Myocyte (in vitro differentiated cells): ENCODE measurements around the gene TJP3. TPM values are rescaled to one million over a fixed set of nuclear protein-coding genes. Genes with fewer than 3 reads are reported as not detected.

ENCODE experiments used
- DNase-seq: peaks from one replicate; pipeline ENCODE4 v3.0.0-alpha.2; 2012; ENCODE audit warnings: low read depth
- total RNA-seq: library from RNA; depleted of rRNA; stranded (reverse); fragments of >200 nt; gene quantifications from 2 replicates; pipeline ENCODE4 v1.2.3, GENCODE V29; 2014

TJP3 gene
- total RNA-seq, 1 donor from 2014 or later, result not detected

DNA sequence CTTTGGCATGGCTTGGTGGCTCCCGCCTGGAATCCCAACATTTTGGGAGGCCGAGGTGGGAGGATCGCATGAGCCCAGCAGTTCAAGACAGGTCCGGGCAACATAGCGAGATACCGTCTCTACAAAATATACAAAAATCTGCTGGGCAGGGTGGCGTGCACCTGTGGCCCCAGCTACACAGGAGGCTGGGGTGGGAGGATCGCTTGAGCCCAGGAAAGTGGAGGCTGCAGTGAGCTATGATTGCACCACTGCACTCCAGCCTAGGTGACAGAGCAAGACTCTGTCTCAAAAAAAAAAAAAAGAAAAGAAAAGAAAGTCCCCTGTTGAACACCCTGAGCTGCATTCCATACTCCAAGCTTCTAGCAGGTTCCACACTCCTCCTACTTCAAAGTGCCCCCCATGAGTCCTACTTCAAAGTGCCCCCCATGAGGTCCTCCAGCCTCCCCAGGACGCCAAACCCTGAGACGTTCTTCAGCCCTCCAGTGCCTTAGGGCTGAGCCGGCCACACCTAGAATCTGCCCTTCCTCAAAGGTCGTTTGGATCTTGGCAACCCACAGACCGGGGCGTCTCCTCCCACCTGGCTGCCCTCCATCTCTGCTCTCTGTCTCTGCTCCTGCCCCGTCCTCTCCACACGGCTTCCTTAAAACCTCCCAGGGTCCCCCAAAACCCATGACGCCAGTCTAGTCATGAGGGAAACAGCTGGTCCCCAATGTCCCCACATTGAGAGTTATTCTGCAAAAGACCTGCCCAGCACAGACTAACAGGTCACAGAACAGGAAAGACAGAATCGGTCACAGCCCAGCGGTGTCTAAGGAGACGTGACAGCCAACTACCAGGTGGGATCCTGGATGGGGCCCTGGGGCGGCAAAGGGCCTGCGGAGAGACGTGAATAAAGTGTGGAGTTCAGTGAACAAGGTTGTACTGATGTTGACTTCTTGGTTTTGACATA lies 4.8 kb downstream of the TJP3 start:
- no peak for DNase-seq

DNA sequence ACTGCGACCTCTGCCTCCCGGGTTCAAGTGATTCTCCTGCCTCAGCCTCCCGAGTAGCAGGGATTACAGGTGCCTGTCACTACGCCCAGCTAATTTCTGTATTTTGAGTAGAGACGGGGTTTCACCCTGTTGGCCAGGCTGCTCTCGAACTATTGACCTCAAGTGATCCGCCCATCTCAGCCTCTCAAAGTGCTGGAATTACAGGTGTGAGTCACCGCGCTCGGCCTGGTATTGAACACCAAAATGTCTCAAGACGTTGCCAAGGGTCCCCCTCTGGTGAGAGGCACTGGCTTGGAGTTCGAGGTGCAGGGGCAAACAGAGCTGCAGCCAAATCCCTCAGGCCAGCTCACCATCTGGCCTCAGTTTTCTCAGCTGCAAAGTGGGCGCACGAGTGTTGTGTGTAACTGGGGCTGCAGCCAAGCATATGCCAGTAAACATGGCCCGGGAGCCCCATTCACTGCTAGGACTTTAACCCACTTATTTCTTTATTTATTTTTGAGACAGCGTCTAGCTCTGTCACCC lies 8.0 kb downstream of the TJP3 start:
- DNase-seq, result no peak

DNA sequence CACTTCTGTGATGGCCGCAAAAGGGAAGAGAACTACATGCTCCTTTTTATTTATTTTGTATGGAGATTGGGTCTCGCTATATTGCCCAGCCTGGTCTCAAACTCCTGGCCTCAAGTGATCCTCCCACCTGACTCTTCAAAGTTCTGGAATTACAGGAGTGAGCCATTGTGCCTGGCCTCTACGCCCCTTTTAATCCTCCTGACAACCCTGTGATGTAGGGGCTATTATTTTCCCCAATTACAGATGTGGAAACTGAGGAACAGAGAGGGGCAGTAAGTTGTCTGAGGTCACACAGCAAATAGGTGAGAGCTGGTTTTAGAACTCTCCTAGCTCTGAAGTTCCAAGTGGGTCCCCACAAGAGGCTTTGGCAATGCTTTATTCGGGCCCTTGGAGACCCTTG lies 11.7 kb downstream of the TJP3 start:
- DNase-seq, result no peak

DNA sequence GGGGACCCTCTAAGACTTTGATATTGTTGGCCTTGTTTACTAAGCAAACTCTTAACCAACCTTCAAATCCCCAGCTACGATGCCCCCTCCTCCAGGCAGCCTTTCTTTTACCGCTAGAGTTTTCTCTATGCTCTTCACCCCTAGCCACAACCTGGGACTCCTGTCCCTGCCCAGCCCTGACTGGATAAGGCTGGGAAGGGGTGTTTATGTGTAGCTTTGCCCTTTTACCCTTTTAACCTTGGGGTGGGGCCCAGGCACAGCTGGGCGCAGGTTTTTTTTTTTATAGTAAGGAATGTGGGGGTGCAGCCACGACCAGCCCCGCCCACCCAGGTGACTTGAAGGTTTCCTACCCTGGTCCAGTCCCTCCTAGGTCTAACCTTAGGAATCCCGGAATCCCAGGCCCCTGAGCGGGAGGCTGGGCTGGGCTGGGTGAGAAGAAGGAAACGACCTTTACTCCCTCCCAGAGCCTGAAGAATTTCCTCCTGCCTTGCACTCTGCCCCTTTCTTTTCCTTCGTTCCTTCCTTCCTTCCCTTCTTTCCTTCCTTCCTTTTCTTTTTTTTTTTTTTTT lies 12.2 kb downstream of the TJP3 start:
- DNase-seq, result no peak

DNA sequence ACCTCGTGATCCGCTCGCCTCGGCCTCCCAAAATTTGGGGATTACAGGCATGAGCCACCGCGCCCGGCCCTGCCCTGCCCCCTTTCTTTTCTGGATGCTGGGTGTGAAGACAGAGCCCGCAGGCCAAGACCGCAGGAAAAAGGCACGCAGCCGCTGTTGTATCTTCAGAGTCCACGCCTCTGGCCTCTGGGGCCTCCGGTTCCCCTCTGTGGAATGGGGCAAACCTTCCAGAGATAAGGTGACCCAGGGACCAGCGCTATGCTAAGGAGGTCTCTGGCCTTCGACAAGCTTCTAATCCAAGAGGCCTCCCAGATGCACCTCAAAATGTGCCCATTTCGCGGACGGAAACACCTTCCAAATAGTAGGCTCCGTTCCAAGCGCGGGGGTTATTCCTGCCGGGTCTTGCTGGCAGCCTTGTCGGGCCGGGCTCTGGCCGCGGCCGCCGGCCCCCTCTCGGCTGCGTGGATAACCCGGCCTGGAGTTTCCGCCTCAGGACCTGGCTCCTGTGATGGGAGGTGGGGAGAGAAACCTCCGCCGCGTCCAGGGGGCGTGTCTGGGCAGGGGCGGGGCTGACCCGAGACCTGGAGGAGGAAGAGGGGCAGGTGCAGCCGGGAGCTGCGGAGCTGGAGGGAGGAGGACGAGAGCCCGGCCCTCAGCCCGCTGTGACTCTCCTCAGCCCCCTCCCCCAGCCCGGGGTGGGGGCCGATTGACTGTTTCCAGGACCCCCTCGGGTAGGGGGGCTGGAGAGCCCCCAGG lies 13.1 kb downstream of the TJP3 start:
- DNase-seq, result peak; percentile 78

DNA sequence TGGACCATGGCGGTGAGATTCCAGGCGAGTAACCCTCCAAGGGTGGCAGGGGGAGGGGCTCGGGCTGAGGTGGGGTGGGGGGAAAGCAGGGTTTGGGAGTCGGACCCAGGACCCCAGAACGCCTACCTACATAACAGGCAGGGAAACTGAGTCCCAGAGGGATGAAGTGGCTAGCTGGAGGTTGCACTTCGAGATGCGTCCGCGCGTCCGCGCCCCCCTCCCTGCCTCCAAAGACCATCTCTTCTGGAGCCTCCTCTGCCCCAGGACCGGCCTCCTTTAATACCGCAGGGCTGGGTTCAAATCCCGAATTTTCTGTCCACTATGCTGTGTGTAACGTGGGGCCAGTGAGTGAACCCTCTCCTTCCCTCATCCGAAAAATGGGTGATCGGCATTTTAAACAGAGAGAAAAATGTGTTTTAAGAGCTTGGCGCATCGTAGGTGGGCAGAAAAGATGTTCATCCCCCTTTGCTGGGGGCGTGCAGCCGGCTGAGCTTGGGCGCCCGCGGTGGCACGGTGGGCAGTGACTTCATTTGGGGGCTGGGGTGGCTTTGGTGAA lies 13.8 kb downstream of the TJP3 start:
- no peak for DNase-seq

DNA sequence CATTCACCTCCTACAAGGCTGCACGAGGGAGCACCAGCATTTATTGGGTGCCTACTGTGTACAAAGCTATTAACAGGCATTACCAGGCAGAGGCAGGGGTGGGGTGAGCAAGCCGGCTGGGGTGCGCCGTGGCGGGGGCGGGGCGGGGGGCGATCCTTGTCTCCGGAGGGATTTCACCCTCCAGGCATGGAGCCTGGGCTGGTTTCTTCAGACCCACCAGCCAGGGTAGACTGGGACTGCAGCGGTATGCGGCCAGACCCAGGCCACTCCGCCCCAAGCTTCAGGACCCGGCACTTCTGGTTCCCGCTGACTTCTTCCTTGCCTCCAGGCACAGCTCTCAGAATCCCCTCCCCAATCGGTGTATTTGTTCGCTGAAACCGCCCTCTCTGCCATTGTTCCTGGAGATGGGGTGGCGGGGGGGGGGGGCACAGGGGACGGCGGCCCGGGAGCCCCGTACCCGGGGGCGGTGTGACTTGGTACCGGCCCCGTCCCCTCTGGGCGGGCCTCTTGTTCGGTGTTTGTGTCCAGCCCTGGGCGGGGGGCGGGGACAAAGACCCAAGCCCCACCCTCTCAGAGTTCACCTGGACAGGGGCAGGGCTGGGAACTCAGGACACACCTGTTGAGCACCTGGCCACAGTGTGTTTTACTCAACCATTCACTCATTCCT lies 14.4 kb downstream of the TJP3 start:
- DNase-seq, result no peak

DNA sequence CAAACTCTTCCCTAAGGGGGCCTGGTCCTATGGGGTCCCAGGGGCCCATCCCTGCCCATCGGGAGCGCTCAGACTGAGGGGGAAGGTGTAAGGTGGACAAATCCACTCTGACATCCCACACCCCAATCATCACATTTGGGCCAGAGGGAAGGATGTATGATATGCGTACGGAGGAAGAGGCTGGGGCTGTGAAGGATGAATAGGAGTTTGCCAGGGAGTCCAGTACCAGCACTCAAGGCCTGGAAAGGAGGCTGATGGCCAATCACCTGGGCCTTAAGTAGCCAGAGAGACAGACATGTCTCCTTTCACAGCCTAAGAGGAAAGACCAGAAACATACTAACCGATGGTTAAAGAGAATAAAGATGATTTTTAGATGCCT lies 14.9 kb downstream of the TJP3 start:
- DNase-seq, result no peak

DNA sequence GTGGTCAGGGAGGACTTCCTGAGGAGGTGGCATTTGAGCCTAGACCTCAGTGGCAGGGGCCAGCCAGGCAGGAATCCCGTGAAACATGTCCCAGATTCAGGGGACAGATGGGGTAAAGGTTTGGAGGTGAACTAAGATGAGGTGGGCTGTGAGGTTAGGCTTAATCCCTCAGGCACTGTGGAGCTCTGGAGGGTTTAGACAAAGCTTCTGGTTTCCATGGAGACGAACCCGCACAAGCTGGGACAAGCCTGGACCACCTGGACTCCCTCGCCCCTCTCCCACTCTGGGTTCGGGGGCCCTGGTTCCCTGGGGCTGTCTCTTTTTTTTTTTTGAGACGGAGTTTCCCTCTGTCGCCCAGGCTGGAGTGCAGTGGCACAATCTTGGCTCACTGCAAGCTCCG lies 15.7 kb downstream of the TJP3 start:
- DNase-seq, result no peak

DNA sequence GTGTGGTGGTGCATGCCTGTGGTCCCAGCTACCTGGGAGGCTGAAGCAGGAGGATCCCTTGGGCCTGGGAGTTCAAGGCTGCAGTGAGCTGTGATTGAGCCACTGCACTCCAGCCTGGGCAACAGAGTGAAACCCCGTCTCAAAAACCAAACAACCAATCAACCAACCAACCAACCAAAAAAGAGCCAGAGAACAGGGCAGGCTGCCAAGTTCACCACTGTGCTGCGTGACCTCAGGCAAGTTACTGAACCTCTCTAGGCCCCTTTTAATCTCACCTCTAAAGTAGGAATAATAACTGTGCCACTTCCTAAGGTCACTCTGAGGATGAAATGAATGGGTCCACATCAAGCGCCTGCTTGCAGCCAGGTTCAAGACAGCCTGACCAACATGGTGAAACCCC lies 16.9 kb downstream of the TJP3 start:
- DNase-seq, result no peak

DNA sequence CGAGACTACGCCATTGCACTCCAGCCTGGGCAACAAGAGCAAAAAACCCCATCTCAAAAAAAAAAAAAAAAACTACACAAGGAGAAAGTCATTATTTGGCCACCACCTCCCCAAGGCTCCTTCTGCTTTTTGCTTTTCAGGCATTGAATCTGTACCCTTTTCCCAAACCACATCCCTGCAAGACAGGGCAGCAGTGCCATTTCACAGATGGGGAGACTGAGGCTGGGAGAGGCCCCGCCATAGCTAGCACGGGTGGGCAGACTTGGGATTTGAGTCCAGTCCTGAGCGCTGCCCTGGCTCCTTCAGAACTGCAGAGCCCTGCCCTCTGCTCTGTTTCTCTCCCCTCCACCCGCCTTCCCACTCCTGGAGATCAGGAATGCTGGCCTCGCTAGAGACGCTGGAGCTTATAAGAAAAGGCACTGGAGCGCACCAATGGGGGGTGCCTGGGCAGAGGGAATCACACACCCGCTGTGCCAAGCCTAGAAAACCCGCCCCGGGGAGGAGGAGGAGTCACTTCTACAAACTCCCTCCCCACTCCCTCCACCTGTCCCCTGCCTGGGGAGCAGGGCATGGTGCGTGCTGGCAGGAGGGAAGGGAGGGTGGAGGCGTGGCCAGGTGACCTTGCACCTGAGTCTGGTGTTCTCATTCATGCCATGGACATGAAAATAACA lies 17.6 kb downstream of the TJP3 start:
- DNase-seq, result no peak

DNA sequence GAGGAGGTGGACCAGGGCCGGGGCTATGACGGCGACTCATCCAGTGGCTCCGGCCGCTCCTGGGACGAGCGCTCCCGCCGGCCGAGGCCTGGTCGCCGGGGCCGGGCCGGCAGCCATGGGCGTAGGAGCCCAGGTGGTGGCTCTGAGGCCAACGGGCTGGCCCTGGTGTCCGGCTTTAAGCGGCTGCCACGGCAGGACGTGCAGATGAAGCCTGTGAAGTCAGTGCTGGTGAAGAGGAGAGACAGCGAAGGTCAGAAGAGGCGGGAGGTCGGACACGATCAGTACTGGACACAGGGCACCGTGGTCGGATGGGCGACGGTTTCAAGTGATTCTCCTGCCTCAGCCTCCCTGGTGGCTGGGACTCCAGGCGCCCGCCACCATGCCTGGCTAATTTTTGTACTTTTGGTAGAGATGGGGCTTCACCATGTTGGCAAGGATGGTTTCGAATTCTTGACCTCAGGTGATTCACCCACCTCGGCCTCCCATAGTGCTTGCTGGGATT lies 22.3 kb downstream of the TJP3 start:
- DNase-seq, result no peak

DNA sequence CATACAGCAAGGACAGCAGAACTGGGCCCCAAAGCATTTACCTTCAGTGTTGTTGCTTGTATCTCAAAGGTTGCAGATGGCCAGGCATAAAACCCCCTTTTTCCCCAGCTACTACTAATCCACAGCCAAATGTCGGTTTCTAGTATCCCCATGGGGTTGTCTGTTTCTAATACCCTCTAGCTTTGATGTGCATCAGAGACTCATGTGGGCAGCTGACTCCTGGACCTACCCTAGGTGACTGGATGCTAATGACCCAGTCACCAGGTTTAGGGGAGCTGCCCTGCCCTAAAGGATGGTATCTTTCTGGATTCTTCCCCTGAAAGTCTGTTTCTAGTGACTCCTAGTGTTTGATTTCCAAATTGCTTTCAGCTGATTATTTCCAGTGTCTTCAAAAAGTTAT lies 23.9 kb downstream of the TJP3 start:
- DNase-seq, result no peak

DNA sequence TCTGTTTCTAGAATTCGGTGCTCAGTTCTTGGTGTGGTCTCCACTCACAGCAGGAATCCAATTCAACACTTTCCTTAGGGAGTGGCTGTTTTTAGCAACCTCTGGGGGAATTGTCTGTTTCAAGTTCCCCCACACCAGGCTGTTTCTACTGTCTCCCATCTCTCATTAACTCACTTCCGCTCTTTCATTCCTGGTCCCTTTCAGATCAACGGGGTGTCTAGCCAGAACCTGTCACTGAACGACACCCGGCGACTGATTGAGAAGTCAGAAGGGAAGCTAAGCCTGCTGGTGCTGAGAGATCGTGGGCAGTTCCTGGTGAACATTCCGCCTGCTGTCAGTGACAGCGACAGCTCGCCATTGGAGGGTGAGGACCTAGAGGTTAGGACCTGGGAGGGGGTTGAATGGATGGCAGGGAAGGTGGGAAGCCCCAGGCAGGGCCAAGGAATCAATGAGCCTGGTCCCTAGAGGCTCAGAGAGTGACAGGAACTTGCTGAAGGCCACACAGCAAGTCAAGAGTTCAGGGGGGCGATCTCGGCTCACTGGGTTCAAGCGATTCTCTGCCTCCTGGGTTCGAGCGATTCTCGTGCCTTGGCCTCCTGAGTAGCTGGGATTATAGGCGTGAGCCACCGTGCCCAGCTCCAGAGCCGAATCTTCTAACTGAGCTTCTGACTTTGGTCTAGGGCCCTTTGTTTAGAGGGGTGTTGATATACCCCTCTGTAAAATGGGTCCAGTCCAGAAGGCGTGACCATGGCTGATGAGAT lies 25.5 kb downstream of the TJP3 start:
- no peak for DNase-seq

DNA sequence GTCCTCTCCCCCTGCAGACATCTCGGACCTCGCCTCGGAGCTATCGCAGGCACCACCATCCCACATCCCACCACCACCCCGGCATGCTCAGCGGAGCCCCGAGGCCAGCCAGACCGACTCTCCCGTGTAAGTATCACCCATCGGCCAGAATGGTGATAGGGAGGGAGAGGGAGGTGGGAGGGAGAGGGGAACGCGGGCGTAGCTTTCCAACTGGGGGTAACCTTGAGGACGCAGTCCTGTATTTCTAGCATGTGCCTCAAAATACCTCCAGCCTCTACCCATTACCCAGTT lies 26.1 kb downstream of the TJP3 start:
- no peak for DNase-seq

DNA sequence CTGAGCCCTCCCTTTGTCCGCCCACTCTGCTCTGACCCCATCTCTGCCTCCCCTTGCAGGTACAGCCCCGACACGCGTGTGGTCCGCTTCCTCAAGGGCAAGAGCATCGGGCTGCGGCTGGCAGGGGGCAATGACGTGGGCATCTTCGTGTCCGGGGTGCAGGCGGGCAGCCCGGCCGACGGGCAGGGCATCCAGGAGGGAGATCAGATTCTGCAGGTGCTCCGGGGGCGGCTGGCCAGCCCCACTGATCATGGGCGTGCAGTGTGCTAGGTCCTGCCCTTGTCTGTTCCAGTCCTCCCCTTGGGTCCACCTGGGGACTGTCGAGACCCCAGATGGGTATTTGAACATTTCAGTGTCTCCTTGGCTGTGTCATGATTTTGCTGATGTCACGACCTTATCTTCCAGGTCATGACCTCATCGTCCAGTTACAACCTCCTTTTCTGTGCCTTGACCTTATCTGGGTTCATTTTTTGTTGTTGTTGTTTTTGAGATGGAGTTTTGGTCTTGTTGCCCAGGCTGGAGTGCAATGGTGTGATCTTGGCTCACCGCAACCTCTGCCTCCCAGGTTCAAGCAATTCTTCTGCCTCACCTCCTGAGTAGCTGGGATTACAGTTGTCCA lies 28.0 kb downstream of the TJP3 start:
- DNase-seq, result no peak

DNA sequence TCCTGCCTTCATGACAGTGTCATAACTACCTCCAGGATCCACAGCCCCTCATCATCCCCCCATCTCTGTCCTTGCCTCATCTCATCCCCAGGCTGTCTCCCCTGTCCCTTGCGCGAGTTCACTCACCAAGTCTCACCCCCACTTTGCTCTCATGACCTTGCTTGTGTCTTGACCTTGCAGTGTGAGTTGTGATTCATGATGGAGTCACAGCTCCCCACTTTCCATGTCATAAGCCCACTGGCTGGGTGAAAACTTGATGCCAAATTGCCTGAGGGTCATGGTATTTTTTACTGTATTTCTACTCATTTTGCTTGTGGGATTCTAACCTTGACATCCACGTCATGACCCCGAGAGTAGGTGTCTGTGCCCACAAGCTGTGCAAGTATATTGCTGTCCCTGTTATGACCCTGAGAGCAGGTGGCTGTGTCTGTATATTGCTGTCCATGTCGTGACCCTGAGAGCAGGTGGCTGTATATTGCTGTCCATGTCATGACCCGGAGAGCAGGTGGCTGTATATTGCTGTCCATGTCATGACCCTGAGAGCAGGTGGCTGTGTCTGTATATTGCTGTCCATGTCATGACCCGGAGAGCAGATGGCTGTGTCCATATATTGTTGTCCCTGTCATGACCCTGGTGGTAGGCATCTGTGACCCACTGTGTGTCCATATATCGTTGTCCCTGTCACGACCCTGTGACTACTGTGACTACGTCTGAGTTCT lies 29.5 kb downstream of the TJP3 start:
- no peak for DNase-seq

DNA sequence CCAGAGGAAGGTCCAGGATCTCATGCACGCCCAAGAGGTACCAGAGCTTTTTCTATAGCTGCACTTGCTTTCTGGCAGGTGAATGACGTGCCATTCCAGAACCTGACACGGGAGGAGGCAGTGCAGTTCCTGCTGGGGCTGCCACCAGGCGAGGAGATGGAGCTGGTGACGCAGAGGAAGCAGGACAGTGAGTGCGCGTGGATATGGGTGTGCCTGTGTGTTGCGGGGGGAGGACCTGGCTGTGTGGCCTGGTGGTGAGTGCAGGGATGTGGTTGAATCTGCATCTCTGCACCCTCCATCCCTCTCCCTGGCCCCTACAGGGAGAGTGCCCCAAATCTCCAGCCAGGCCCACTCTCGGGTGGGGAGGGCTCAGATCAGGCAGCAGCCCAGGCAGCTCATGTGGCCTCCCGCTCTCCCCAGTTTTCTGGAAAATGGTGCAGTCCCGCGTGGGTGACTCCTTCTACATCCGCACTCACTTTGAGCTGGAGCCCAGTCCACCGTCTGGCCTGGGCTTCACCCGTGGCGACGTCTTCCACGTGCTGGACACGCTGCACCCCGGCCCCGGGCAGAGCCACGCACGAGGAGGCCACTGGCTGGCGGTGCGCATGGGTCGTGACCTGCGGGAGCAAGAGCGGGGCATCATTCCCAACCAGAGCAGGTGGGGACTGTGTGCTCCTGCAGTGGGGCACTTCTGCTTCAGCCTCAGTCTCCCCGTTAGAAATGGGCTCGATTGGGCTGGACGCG lies 30.5 kb downstream of the TJP3 start:
- DNase-seq, result no peak
